NB4 (cell line): ENCODE measurements around the gene MTMR3.

Experiments
- DNase-seq: peaks from one replicate; pipeline ENCODE4 v3.0.0; 2010; ENCODE audit warnings: low read depth
- H3K4me3 ChIP-seq: one replicate; pipeline ENCODE4 v1.5.1; 2011; ENCODE audit warnings: mild to moderate bottlenecking, low read depth, low read length, moderate library complexity
- MAX ChIP-seq: IDR thresholded peaks from 2 replicates; pipeline ENCODE4 v1.6.1; 2011; ENCODE audit warnings: low read depth, low read length
- MYC ChIP-seq: IDR thresholded peaks from 2 replicates; pipeline ENCODE4 v1.6.1; 2011; ENCODE audit warnings: low read depth, low read length
- POLR2A ChIP-seq: IDR thresholded peaks from 2 replicates; pipeline ENCODE4 v1.6.1; 2011; ENCODE audit warnings: mild to moderate bottlenecking; ENCODE audit not compliant: insufficient read length; ENCODE audit errors: extremely low read depth
- TF ChIP-seq, protein P1 (sequence below): IDR thresholded peaks from one replicate; pipeline ENCODE4 v1.5.1; 2012; ENCODE audit warnings: low read depth, low read length

MTMR3 gene

DNA sequence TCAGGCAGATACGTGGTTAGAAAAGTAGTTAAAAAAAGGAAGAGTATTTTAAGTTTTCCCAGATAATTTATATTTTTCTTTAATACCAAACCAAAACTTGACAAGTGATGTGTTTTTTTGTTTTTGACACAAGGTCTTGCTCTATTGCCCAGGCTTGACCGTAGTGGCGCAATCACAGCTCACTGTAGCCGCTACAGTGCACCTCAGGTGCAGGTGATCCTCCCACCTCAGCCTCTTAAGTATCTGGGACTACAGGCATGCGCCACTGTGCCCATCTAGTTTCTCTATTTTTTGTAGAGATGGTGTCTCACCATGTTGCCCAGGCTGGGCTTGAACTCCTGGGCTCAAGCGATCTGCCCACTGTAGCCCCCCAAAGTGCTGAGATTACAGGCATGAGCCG lies 92.5 kb downstream of the MTMR3 start:
- no peak for DNase-seq
- TF ChIP-seq, protein P1, sequence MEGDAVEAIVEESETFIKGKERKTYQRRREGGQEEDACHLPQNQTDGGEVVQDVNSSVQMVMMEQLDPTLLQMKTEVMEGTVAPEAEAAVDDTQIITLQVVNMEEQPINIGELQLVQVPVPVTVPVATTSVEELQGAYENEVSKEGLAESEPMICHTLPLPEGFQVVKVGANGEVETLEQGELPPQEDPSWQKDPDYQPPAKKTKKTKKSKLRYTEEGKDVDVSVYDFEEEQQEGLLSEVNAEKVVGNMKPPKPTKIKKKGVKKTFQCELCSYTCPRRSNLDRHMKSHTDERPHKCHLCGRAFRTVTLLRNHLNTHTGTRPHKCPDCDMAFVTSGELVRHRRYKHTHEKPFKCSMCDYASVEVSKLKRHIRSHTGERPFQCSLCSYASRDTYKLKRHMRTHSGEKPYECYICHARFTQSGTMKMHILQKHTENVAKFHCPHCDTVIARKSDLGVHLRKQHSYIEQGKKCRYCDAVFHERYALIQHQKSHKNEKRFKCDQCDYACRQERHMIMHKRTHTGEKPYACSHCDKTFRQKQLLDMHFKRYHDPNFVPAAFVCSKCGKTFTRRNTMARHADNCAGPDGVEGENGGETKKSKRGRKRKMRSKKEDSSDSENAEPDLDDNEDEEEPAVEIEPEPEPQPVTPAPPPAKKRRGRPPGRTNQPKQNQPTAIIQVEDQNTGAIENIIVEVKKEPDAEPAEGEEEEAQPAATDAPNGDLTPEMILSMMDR = no peak
- TF ChIP-seq POLR2A = no peak
- TF ChIP-seq MAX = no peak
- TF ChIP-seq MYC = no peak
- no peak overlapping the region for H3K4me3 ChIP-seq

- H3K4me3 ChIP-seq = no peak overlapping the region
- TF ChIP-seq POLR2A (no peak), MYC (no peak), MAX (no peak)
- TF ChIP-seq, protein P1 = no peak
- no peak for DNase-seq
Measured at GRCh38 chr22:29977107-29977506, 94.1 kb downstream of the MTMR3 start.

DNA sequence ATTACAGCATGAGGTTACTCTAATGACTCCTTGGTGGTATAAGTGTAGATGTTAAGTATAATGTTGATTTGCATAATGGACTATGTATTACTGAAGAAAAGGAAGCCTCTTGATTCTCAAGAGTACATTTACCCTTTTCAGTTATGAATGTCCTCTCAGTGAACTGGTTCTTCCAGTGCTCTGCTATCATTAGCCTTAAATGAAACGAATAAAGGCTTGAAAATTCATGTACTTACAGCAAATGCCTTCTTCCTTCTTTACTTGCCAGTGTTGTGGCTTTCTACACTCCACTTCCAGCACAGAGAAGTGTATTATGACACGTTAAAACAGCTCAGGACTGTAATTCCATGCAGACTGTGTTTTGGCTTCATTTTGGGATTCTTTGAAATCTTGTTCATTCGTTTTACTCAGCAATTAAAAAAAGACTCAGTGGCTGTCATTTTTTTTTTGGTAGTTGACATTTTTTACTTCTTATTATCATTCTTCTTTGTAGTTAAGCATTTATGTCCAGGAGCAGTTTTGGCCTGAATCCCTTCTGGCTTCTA lies 96.9 kb downstream of the MTMR3 start:
- no peak for DNase-seq
- no peak overlapping the region for H3K4me3 ChIP-seq
- no peak for TF ChIP-seq POLR2A
- TF ChIP-seq MYC = no peak
- TF ChIP-seq MAX = no peak
- TF ChIP-seq, protein P1 = no peak

GRCh38 chr22:29983296-29983917 lies 100.4 kb downstream of the MTMR3 start:
- no peak for DNase-seq
- TF ChIP-seq, protein P1 = no peak
- TF ChIP-seq MAX (no peak), MYC (no peak), POLR2A (no peak)
- no peak overlapping the region for H3K4me3 ChIP-seq

DNA sequence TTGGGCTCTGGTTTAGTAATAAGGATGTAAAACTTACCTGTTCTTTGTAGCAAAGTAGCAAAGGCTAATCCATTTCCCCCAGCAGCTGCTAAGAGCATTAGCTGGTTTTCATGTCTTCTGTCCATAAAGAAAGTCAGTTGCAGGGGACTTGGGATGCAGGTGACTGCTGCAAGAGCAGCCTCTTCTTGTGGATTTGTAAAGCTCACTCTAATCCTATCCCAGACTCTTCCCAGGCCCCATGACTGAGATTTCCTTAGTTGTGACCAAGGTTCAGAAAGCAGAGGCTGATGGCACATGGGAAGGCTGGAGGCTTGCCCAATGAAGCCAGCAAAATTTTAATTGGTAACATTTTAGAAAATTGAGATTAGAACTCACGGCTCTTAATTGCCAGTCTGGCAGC lies 102.9 kb downstream of the MTMR3 start:
- H3K4me3 ChIP-seq = no peak overlapping the region
- TF ChIP-seq MYC (no peak), POLR2A (no peak)
- TF ChIP-seq, protein P1 = no peak
- no peak for DNase-seq

DNA sequence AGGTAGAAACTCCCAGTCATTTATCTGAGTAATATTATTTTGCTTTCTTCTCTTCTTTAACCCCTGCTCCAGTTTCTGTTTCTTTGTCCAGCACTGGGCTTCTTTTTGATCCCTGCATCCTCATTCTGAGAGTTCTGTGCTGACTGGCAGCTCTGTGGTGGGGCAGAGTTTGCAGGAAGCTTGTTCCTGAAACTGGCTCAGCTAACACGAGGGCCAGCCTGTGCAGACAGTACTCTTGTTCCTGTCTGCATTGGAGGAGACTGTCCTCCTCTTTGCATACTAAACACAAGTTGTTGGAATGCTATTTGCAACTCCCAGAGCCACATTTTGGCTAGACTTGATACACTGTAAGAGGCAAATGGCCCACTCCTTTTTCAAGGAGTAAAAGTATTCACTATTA lies 104.2 kb downstream of the MTMR3 start:
- H3K4me3 ChIP-seq = no peak overlapping the region
- no peak for TF ChIP-seq MAX
- TF ChIP-seq, protein P1 = no peak
- TF ChIP-seq MYC = no peak
- TF ChIP-seq POLR2A = no peak
- DNase-seq = peak; percentile 7
